AML-193 (cell line): ENCODE measurements around the gene SLC9A9.
A peak's percentile ranks its signal among the peaks of the same experiment; 100 is the strongest.

Source experiments
- DNase-seq, 2 experiments: peaks; one replicate each; lab custom pipeline; 2025; lab: John Stamatoyannopoulos, UW

The SLC9A9 gene

DNA sequence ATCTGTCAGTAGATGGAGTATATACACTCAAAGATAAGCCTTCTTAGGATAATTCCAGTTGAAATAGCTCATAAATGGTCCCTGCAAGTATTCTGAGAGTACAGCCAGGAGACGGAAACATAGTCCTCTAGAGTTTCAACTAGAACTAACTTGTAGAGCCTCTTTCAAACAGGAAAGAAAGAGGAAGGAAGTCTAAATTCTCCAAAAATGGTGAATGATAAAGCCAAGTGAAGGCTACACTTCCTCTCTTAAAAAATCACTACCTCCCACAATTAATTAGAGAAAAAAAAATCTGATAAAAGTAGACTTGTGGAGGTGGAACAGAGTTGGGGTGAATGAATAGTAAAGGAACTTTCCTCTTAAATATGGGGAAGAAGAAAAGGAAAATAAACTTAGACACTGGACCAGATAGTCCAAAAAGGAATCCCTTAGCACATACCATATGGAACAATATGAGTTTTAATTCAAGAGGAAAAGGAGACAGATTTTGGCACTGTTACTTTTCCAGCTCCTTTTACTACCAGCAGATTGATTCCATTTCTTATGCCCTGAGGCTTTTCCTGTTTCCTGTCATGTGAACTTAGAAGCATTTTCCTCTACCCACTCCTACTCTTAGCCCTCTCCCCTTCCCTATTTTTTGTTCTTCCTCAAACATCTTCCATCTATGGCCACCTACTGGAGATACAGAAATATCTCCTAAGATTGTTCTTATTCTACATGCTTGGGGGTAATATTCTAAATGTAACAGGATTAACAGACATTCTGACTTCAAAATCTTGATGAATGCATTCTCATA is 521.1 kb downstream of the SLC9A9 start:
- DNase-seq, result peak; percentile 28 to 42

DNA sequence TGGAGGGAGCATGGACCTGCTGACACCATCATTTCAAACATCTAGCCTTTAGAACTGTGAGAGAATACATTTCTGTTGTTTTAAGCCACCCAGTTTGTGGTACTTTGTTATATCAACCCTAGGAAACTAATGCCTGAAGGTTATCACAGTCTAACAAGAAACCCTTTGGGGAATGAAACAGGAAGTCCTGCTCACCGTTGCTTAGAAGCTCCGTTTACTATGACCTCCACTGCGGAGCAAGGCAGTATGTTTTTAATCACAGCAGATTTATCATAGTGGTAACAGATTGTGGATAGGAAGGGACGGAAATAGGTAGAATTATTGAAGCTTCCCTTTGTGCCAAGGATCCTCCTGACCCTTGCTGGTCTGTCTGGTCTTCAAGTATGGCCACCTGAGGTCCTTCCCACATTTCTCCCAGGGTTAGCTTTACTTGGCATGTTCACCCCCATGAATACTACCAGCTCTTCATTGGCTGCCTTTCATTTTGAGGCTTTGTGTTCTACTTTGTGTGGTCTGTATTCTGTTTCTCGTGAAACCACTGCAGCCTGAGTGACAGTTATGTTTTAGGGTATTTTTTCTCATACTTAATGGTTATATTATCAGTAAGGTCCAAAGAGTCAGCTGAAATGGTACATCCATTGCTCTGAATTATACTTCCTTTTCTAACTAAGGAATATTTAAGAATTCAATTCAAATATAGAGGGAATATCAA is 527.1 kb downstream of the SLC9A9 start:
- no peak for DNase-seq

DNA sequence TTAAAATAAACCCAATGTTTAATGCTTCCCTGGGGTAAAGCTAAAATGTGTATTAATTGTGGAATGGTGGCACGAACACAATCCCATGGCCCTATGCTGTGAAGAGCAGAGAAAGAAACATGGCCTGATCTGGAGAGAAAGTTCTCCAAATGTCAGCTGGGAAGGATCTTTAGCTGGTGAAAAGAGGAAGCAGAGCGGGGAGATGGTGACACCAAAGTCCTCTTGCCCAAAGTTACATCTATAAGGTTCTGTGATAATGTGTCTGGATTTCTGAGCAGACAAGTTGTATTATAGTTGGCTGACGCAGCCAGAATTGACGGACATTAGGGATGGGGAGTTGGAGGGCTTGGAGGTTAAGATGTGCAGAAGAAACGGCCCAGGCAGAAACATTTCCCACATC is 532.5 kb downstream of the SLC9A9 start:
- DNase-seq, result peak; percentile 33 to 48

DNA sequence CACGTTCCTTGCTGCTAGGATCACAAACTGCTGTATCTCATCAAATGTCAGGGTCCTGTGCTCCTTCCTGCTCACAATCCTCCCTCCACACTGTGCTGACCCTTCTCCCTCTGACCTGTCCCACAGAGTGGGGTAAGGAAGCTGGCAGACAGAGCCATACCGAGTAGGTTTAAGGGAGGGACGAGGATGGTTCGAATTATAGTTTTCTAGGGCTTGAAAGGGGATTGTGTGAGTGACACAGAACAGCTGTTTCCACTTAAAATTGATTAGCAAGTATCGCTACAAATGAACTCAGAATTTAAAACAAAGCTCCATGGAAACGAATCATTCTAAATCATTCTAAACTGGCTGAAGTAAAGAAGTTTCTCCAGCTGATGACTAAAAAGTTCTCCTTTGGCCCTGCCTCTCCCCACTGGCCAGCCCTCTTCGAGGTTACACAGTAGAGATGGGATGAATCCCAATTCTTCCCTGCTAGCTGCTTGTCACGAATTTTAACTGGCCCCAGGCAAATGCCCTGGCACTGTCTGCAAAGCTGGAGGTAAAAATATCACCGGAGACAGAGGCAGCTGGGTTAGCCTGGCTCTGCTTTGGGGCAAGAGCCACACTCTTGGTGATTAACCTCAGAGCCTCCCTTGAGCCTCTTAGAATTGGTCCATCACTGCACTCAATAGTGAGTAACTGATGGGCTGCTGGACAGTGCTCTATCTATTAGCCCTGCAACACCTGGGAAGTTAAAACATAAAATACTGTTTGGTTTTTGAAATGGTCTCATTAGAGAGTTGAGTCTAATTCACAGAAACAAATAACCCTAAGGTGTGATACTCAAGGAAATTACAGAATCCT is 533.8 kb downstream of the SLC9A9 start:
- no peak for DNase-seq

DNA sequence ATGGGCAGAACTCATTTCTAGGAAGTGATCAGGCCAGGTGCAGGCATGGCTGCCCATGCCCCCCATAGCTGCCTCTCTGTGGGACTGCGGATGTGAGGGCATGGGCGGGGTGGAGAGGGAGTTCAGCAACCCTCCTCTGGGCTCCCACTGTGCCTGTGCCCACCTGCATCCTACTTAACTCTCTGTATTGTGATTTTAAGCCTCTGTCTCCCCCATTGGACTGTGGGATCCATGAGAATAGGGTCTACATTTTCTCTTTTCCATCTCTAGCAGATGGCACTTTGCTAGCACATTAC is 534.4 kb downstream of the SLC9A9 start:
- no peak for DNase-seq

DNA sequence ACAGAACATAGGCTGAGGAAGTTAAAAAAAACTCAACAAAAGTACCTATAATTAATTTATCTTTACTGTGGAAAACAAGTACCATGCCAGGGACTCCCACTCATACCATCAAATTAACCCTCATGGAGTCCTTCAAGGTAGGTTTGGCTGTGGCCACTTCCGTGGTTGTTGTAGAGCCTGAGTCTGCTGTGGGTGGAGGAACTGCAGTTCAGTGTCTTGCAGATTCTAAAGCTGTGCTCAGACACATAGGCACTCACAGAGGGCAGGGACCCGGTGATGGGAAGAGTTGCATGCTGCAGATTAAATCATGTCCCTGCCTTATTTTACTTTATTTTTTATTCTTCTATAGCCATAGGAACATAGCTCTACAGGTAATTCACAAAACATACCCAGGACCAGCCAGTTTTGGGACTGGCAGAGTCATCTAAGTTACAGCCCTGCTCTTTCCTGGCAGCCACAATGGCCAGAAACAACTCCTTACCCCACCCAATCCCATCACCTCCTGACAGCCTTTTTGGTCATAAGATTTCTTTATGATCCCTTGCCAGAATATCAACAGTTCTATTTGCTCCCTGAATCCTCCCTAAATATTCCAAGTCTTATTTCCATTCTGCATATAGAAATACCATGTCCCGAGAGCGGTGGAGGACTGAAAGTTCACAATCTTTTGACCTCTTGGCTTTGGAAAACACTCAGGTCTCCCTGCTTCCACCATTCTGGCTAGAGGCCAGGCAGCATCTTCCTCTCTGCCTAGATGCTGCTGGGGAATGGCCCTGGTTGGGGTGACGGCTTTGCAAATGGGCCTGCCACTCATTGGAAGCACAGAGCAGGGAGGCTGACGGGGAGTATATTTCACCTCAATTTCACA is 535.0 kb downstream of the SLC9A9 start:
- no peak for DNase-seq

DNA sequence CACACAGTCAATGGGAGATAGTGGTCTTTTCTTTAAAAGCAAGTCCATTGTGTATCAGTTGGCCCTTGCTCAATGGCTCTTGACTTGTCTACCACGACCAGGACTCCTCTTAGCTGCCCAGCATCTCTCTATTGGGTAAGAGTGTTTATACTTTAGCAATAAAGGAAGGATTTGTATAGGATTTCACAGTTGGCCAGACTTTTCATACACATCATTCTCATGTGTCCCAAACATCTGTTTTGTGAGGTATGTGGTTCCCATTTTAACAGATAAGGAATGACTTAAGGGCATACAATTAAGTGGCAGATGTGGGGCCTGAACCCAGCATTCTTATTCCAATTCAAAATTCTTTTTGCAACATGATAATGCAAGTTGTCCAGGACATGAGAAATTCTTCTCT is 537.2 kb downstream of the SLC9A9 start:
- DNase-seq, result peak in 1 of 2 experiments; percentile 9

DNA sequence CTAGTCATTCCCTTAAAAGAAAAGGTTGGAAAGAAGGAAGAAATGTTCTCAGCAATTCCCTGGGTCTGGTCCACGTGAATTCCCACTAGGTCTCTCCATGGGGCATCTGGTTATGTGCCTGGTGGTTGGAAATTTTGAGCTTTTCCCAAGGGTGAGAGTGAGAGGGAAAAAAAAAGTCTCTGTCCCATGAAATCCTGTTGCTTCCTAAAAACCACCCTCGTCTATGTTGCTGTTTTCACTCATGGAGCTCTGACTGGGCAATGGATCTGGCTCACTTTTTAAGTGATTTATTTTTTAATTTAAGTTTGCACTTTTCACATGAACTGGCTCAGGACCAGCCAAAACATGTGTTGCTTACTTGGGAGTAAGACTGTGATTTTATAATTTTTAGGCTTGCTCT is 538.6 kb downstream of the SLC9A9 start:
- no peak for DNase-seq

DNA sequence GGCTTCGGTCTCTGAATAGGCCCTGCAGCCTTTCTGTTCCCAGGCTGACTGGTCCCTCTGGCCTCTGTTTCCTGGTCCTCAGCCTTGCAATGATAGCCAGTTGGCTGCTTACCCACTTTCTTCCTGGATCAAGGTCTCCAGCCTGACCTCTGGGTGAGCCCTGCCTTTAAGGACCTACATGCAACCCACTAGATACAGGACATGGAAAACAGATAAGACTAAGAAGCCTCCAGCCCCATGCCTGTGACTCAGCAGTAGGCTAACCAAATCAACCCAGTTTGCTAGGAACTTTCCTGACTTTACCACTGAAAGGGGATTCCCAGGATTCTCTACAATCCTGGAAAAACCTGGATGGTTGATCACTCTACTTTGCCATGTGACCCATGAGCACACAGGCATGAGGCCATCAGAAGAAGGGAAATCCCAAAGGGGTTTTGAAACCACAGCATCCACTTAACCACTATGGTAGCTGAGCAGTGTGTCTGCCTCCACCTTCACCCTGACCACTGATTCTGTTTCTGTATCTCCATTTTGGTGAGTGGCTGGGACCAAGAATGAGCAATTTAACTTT is 540.6 kb downstream of the SLC9A9 start:
- no peak for DNase-seq

DNA sequence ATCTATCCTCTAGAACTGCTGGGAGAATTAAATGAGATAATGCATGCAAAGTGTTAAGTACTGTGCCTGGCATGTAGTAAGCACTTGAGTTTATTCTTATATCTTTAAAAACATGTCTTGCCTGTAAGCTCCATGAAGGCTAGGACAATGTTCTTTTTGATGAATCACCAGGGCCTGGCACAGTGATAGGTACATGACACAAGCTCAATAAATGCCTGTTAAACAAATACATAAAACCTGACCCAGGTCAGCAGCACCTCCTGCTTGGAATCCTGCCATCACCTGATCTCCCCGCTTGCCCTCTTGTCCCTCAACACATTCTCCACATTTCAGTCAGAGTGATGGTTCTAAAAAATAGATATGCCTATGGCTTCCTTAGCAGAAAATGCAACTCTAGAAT is 541.9 kb downstream of the SLC9A9 start:
- no peak for DNase-seq

DNA sequence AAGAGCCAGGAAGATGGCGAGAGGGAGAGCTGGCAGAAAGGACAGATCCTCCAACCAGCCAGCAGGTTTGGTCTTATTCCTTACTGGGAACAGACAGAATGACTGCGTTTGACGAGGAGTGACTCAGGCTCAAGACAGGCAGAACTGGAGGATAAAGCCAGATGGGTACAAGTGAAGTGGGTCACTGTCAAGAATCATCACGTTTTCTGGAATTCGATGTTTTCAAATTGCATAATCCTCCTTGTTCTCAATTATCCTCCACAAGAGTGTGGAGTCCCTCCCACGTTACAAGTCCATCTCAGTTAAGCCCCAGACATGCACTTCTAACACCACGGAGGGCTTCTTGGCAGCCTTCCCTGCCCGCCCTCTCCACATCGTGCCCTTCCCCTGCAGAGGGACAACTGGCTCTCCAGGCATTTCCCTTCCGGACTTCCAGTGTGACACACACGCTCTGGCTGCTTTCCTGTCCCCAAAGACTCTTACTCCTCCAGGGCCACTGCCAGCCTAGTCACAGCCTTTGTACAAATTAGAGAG is 545.6 kb downstream of the SLC9A9 start:
- no peak for DNase-seq

DNA sequence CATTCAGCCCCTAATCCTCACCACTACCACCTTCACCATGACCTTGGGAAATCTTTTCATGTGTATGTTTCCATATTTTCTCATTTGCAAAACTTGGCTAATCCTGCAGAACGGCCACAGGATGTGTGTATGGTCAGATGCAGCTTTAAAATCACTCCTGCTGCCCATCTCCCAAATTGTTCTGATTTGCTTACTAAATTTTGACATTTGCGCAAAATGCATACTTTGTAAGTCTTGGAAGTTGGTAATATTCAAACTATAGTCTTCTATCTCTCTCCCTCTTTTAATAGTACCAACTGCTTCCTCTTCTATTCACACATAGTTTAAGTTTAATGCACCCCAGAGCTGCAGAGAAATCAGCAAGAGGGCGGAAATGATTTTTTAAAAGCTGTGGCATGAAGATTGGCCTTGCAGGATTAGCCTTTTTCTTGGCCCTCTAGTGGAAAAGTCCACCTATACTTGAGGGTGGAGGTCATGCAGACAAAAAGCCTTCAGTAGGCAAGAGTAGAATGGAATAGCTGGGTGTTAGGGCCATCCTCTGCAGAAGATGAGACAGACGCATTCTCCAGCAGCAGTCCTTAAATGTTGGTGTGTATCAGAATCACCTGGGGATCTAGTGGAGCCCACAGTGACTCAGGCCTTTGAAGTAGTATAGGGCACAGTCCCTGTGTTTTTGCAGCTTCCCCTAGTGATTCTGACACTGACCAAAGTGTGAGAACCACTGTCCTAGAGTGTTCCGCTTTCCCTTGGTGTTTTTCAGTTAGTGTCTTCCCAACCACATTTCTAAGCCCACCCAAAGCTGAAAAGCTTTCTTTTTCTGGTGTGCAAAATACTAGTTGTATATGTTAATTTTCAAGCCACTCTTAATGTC is 547.0 kb downstream of the SLC9A9 start:
- DNase-seq, result no peak

DNA sequence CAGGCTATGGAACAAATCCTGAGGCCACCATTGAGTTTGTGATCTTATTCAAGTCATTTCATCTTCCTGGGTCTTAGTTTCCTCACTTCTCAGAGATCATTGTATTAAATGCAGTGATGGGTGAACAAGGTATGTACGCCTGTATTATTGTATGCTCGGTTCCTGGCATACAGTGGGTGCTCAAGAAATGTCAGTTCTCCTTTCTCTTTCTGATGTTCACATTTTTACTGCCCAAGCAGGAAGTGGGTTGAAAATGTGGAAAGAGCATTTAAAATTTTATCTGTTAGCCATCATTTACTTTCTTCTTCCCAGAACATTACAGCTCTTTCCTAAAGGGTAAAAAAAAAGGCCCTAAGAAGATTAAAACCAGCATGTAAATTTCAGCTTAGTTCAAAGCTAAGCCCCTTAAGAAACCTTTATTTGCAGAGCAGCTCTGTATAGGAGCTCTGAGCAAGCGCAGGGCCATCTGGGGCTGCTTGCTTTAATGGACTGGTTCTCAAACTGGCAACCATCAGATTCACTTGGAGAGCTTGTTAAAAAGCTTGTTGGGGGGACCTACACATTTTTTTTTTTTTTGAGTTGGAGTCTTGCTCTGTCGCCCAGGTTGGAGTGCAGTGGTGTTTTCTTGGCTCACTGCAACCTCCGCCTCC is 549.3 kb downstream of the SLC9A9 start:
- DNase-seq, result peak; percentile 64 to 66

DNA sequence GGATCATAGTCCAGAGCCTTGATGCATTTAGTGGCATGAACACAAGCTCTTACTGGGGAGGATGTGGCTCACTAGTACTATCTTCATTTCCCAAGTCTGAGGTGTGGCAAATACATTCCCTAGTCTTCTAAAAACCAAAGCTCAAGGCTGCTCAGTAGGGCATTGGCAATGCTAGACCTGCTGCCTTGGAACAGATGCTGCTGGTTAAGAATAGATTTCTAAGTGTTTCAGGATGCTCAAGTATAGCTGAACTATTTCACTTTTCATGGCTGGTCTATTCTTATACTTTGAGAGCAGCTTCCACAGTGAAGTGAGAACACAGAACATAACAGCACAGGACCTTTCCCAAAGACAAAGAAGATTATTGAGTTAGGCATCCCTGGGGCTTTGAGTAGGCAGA is 549.9 kb downstream of the SLC9A9 start:
- DNase-seq, result no peak

DNA sequence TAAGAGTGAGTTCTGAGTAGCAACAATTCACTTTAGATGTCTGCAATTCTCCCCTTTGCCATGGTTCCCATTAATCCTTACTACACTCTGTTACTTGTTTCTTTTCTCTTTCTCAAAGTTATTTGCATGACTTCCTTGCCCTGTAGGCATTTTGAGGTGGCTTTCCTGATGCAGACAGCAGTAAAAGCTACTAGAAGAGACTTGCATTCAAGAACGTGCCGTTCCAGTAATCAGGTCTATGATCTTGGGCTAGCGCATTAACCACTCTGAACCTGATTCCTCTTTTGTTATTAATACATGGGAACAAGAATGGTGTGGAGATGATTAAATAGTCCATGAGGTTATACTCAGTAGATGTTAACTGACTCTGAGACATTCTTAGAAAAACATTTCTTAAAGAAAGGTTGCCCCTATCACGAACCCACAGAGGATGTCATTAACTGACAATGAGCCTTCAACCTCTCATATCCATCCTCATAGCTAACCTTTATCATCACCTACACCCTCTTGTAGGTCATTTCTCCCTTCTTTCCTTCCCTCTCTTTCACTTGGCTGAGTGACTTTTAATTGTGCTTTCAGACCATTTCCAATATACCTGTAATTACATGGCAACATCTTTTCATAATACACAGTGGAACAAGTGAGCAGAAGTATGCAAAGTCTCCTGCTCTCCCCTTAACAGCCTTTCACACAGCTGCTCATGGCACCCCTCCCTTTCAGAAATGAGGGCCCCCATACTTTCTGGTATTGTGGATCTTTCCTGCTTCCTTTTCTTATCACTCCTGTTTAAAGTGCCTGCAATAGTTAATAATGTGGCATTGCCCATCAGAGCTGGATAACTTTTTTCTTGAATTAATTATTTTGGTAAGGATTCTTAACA is 552.8 kb downstream of the SLC9A9 start:
- DNase-seq, result no peak

DNA sequence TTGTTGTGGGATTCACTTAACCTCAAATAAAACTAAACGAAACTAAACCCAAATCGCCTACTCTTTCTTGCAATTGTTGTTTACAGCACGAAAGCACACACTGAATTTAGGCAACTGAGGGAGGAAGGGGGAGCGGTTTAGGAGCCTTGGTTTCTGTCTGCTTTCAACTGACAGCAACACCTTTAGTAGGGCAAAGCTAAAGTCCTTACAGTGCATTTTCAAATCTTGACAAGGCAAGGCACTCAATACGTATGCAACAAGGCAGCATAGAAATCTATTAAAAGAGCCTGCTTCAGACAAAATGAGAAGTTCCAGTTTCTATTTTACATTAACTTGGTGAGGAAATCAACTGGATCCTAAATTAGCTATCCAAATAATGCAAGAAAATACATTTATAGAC is 554.1 kb downstream of the SLC9A9 start:
- DNase-seq, result no peak

DNA sequence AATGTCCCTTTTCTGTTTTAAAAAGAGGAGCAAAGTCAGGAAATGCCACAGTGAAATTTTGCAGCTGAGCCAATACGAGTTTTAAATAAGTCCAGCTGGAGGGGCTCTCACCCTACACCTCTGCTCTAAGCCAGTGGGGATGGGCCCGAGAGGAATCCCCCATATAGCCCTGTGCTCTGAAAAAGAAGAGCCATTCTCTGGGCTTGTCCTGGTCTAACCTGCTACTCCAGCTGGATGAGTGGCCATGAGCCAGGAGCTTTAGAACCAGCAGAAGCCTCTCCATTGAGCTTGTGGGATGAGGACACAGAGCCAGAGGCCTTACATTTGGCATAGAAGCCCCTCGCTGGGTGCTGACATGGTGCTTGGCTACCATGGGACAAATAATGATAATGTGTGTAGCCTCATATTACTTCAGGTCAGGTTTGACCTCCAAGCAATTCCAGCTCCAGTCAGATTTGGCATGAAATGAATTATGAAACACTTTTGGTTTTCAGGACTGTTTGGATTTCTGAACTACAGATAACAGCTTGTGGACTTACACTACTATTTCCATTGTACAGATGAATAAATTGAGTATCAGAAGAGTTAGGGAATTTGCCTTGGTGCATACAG is 556.3 kb downstream of the SLC9A9 start:
- no peak for DNase-seq

DNA sequence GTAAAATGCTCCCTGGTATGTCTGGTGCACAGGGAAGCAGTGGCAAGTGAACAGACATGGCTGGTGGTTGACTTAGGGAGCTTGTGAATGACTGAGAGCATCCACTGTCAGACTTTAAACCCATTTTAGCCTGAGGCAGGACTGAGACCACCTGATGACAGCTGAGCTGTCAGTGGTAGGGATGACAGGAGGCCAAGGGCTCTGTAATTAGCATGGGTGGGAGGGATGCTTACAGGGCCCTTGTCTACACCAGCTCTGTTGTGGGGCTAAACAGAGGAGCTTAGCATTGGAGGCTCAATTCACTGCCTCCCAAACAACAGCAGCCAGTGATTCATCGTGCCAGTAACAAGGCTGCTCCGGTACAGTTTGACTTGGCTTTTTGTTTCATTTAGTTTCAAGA is 559.3 kb downstream of the SLC9A9 start:
- DNase-seq, result no peak
